Memory B cell (primary cell): ENCODE measurements around the gene GPD2.

Experiments
- ATAC-seq: fragments of 150-1000 bp; cut with Tn5 transposase; 2 replicates; pipeline ENCODE4 v1.10.0; 2021; ENCODE audit warnings: low read depth, mild to moderate bottlenecking, moderate library complexity
- DNase-seq, 2 donors: peaks; one replicate each; pipeline ENCODE4 v3.0.0; 2022; ENCODE audit warnings: low spot score in 2 of 2
- H3K27ac Mint-ChIP-seq: one replicate; pipeline ENCODE4 v1.8.0; 2022; ENCODE audit warnings: mild to moderate bottlenecking, moderate library complexity, mixed read lengths
- H3K27me3 Mint-ChIP-seq: one replicate; pipeline ENCODE4 v1.8.0; 2022; ENCODE audit warnings: mixed read lengths
- H3K36me3 Mint-ChIP-seq: one replicate; pipeline ENCODE4 v1.8.0; 2022; ENCODE audit warnings: mild to moderate bottlenecking, mixed read lengths
- H3K4me1 Mint-ChIP-seq: one replicate; pipeline ENCODE4 v1.8.0; 2022; ENCODE audit warnings: mixed read lengths
- H3K4me3 Mint-ChIP-seq: one replicate; pipeline ENCODE4 v1.8.0; 2022; ENCODE audit warnings: mild to moderate bottlenecking, moderate library complexity, mixed read lengths
- H3K9me3 Mint-ChIP-seq: one replicate; pipeline ENCODE4 v1.8.0; 2022; ENCODE audit warnings: mixed read lengths

Gene GPD2

DNA sequence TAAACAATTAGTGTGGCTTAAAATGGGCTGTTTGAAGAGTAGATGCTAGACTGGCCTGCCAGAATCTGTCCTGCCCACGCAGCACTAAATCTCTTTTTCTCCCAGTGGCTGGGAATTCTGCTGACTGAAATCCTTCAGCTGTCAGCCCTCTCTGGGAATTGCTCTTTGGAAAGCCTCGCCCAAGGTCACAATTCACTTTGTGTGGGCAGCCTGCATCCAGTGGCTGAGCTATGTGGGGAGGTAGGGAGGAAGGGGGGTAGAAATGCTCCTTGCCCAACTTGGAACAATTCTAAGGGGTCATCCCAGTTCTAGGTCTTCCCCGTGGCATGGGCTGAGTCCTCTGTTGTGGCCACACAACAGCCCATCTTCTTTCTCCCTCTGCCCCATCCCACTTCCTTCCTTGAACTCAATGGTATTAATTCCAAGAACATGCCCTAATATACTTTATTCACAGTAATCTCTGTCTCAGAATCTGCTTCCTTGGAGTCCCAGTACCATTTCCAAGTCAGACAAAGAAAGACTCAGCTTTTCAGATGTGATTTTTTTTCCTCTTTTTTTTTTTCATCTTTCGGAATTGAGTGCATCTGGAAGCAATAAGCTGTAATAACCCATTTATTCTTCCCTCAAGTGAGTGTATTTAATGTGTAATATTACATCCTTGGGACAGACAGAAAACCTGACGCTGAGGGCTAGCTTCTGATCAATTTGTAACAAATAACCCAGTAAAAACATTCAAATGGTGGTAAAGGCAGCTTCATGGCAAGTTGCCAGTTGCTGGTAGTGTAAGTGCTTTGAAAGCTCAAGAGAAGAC is 189.4 kb downstream of the GPD2 start:
- ATAC-seq (no peak), DNase-seq (no peak)
- H3K27me3 Mint-ChIP-seq, result peaks cover 15% of the 10 kb centered on the region
- H3K4me3 Mint-ChIP-seq, result no peak overlapping the region
- peaks cover 5% of the 10 kb centered on the region for H3K9me3 Mint-ChIP-seq
- H3K36me3 Mint-ChIP-seq, result no peaks in the 10 kb centered on the region
- no peak overlapping the region for H3K27ac Mint-ChIP-seq
- H3K4me1 Mint-ChIP-seq, result no peaks in the 10 kb centered on the region

- no peaks in the 10 kb centered on the region for H3K4me1 Mint-ChIP-seq
- DNase-seq (no peak), ATAC-seq (no peak)
- H3K36me3 Mint-ChIP-seq, result no peaks in the 10 kb centered on the region
- peaks cover 5% of the 10 kb centered on the region for H3K9me3 Mint-ChIP-seq
- H3K4me3 Mint-ChIP-seq, result no peak overlapping the region
- H3K27me3 Mint-ChIP-seq, result peaks cover 12% of the 10 kb centered on the region
- no peak overlapping the region for H3K27ac Mint-ChIP-seq
Measured at GRCh38 chr2:156626931-156627330, 190.8 kb downstream of the GPD2 start.

GRCh38 chr2:156630579-156631337 is 194.6 kb downstream of the GPD2 start:
- peaks cover 6% of the 10 kb centered on the region for H3K27me3 Mint-ChIP-seq
- ATAC-seq, result no peak
- H3K4me1 Mint-ChIP-seq, result no peaks in the 10 kb centered on the region
- H3K9me3 Mint-ChIP-seq, result no peaks in the 10 kb centered on the region
- no peak overlapping the region for H3K27ac Mint-ChIP-seq
- no peak overlapping the region for H3K4me3 Mint-ChIP-seq
- no peak for DNase-seq
- H3K36me3 Mint-ChIP-seq, result no peaks in the 10 kb centered on the region

GRCh38 chr2:156635646-156636045 is 199.5 kb downstream of the GPD2 start:
- ATAC-seq (no peak), DNase-seq (no peak)
- Mint-ChIP-seq H3K9me3 (peaks cover 4% of the 10 kb centered on the region), H3K27me3 (no peaks in the 10 kb centered on the region), H3K27ac (no peak overlapping the region), H3K36me3 (no peaks in the 10 kb centered on the region), H3K4me1 (no peaks in the 10 kb centered on the region), H3K4me3 (no peak overlapping the region)
